HUES64 (cell line): ENCODE data around the gene CARD18.
"Not testable (repeated sequence)": the region's sequence is repeated elsewhere in the genome, so short reads cannot be mapped to it uniquely, and the experiment has no call there.

Experiments
- H3K27ac ChIP-seq: 2 replicates; pipeline ENCODE4 v1.7.0; 2013; ENCODE audit warnings: low read depth, low read length, inconsistent platforms
- H3K27me3 ChIP-seq: 2 replicates; pipeline ENCODE4 v1.6.1; 2013; ENCODE audit warnings: mild to moderate bottlenecking, low read length; ENCODE audit not compliant: insufficient read depth
- H3K36me3 ChIP-seq: 2 replicates; pipeline ENCODE4 v1.6.1; 2013; ENCODE audit warnings: mild to moderate bottlenecking, low read length; ENCODE audit not compliant: insufficient read depth
- H3K4me1 ChIP-seq: 2 replicates; pipeline ENCODE4 v1.6.1; 2013; ENCODE audit warnings: mild to moderate bottlenecking, low read length, moderate library complexity; ENCODE audit not compliant: insufficient read depth
- H3K4me3 ChIP-seq: 2 replicates; pipeline ENCODE4 v1.5.1; 2013; ENCODE audit warnings: mild to moderate bottlenecking, low read length, moderate library complexity
- H3K9ac ChIP-seq: 2 replicates; pipeline ENCODE4 v1.6.1; 2013; ENCODE audit warnings: mild to moderate bottlenecking, low read depth, low read length
- H3K9me3 ChIP-seq: 2 replicates; pipeline ENCODE4 v1.6.1; 2013; ENCODE audit warnings: low read depth, low read length; ENCODE audit not compliant: insufficient read depth
- WGBS: fragments of 150-250, 120-280 bp; methylation state at CpG from one replicate; pipeline ENCODE4 v1.1.7; 2013; ENCODE audit warnings: missing lambda C conversion rate; 5-methylcytosine and 5-hydroxymethylcytosine counted together

CARD18 gene

GRCh38 chr11:105104292-105104691 lies 35.3 kb downstream of the CARD18 start:
- H3K36me3 ChIP-seq: no peaks in the 10 kb centered on the region
- WGBS: 20% methylated on average over 1 of the region's 1 CpG

DNA sequence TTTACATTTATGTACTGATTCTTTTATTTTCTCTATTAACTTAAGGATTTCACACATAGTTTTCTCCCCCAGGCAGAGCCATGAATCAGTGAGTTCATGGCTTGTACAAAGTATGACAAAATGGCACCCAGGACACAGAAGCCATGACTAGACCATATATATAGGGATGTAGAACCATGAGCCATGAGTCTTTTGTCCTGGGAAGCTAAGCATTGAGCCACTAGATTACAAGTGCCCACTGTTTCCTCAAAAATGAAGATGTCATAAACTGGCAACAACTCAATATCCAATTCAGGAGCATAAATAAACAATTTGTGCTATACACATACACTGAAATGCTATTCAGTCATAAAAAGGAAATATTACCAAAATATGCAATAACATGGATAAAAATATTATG lies 36.2 kb downstream of the CARD18 start:
- Histone ChIP-seq H3K27ac (no peak overlapping the region), H3K4me1 (no peaks in the 10 kb centered on the region; the same call in 1 of the 2 replicates), H3K27me3 (no peaks in the 10 kb centered on the region), H3K4me3 (no peak overlapping the region), H3K9ac (no peak overlapping the region), H3K9me3 (0 out of 2 replicates have a peak, but pooled peaks cover 5% of the 10 kb centered on the region), H3K36me3 (no peaks in the 10 kb centered on the region)

More at GRCh38 chr11:105104292-105104691, 35.3 kb downstream of the CARD18 start:
- H3K27me3 ChIP-seq: no peaks in the 10 kb centered on the region
- no peak overlapping the region for H3K9ac ChIP-seq
- no peak overlapping the region for H3K27ac ChIP-seq
- H3K4me3 ChIP-seq: no peak overlapping the region
- H3K9me3 ChIP-seq: 0 out of 2 replicates have a peak, but pooled peaks cover 5% of the 10 kb centered on the region
- H3K4me1 ChIP-seq: no peaks in the 10 kb centered on the region; the same call in 1 of the 2 replicates

GRCh38 chr11:105102079-105102581 lies 37.4 kb downstream of the CARD18 start:
- H3K4me3 ChIP-seq, H3K4me1 ChIP-seq, H3K27ac ChIP-seq, H3K27me3 ChIP-seq, H3K9me3 ChIP-seq, H3K36me3 ChIP-seq, H3K9ac ChIP-seq: not testable (repeated sequence)
- no CpG with 5 or more reads among the region's 3 CpGs for WGBS

DNA sequence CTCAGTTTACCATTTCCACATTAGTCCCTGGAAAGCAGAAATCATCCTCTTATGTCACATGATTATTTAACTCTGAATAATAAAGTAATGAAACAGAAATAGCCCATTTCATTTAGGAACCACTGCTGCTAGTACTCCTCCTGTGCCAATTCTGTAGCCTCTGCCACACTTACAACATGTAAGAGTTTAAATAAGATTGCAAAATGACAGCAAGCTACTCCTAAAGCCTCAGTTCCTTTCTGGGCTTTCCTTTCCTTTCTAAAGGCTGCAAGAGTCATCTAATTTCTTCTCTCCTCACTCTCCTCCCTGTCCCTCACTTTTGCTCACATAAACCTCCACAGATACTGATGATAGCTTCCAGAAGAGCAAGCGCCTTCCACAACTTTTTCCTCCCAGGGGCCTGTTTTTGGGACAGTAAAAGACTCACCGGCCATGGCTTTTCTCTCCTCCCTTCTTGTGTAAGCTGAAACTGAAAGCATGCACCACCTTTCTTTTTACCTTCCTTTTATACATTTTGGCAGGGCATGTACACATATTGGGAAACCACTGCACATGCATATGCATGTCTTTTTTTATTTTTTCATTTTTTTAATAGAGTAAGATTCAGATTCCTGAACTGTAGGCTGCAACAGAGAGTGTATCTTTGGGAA lies 38.5 kb downstream of the CARD18 start:
- Histone ChIP-seq H3K9ac (no peak overlapping the region), H3K36me3 (no peaks in the 10 kb centered on the region), H3K27me3 (no peaks in the 10 kb centered on the region), H3K27ac (no peak overlapping the region), H3K9me3 (0 out of 2 replicates have a peak, but pooled peaks cover 4% of the 10 kb centered on the region), H3K4me3 (no peak overlapping the region), H3K4me1 (no peaks in the 10 kb centered on the region; the same call in 1 of the 2 replicates)
- 93% methylated on average over 2 of the region's 2 CpGs for WGBS

DNA sequence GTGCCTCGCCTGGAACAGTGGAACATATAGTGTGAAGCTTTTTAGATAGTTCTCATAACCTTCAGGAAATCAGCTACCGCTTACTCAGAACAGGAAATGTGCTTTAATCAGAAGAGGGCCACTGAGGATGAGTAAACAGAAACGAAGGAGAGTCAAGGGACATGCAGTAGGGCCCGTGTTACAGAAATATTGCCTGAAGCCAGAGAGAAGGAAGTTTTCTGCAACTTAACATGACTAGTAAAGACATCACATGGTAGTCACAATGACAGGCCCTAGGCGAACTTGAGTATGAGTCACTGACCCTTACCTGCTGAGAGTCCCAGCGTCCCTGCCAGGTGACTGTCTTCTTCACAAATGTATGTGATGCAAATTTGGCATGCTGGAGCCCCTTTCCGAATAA lies 39.4 kb downstream of the CARD18 start:
- Histone ChIP-seq H3K27ac (no peak overlapping the region), H3K4me3 (no peak overlapping the region), H3K9ac (no peak overlapping the region), H3K9me3 (no peaks in the 10 kb centered on the region), H3K27me3 (no peaks in the 10 kb centered on the region), H3K4me1 (no peaks in the 10 kb centered on the region; the same call in 1 of the 2 replicates), H3K36me3 (no peaks in the 10 kb centered on the region)
- 81% methylated on average over 7 of the region's 7 CpGs for WGBS

DNA sequence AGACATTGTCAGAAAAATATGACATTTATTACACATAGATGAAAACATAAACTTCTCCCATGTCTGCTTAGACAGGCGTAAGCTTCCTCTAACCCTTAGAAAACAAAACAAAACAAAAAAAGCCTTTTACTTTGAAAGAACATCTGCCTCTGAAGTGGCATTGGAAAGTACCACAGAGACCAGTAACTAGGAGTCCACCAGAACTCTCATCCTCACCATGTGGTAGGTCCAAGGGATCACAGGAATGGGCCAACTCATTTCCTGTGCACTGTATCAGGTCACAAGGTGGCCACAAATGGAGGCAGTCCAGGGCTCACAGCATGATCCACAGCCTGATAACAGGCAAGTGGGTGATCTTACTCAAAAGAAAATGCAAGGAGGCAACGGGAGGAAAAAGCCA lies 40.0 kb downstream of the CARD18 start:
- WGBS: 88% methylated on average over 1 of the region's 2 CpGs
- not testable (repeated sequence) for H3K4me1 ChIP-seq, H3K27me3 ChIP-seq, H3K9me3 ChIP-seq, H3K9ac ChIP-seq, H3K4me3 ChIP-seq, H3K36me3 ChIP-seq, H3K27ac ChIP-seq

DNA sequence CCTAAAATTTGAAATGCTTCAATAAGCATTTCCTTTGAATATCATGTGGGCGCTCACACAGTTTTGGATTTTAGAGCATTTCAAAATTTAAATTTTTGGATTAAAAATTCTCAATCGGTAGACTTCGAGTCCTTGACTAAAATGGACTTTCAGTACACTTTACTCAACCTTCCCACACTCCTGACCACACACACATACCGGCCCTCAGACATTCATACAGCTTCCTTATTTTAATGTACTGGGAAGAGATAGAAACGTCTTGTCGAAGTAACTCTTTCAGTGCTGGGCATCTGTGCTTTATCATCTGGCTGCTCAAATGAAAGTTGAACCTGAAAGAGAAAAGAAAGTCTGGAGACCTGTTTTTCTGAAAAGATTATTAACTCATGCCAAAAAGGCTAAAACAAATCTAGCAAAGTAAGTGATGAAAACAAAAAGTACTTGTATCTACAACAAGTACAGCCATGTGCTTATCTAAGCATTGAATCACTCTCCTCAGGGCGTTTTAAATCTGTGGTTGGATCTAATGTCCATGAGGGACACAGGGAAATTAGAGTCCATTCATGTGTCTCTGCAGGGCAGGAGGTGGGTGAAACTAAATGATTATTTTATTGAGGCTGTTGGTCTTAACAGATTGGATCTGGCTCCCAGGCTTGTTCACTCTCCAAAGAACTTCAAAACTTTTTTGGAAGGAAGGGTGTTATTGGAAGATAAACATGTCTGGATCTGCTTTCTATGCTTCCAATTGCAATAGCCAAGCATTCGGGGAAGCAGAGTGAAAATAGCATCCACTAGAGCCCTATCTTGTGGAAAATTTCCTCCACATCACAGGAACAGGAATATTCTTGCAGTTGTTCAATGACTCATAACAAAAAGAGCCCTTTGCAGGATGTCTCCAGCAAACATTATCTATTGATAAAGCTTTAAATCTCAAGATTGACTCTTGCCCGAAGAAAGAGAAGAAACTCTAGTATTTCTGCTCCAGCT lies 47.0 kb downstream of the CARD18 start:
- H3K4me1 ChIP-seq: no peaks in the 10 kb centered on the region
- no peak overlapping the region for H3K9ac ChIP-seq
- 91% methylated on average over 9 of the region's 9 CpGs for WGBS

More for the DNA sequence above, 47.0 kb downstream of the CARD18 start:
- H3K9me3 ChIP-seq: no peaks in the 10 kb centered on the region
- no peak overlapping the region for H3K4me3 ChIP-seq
- no peak overlapping the region for H3K27ac ChIP-seq
- no peaks in the 10 kb centered on the region for H3K27me3 ChIP-seq
- no peaks in the 10 kb centered on the region for H3K36me3 ChIP-seq
